GM12891 (cell line): ENCODE data around the gene SPOP.

ENCODE experiments used
- DNase-seq: peaks from one replicate; pipeline ENCODE4 v3.0.0; 2011; ENCODE audit warnings: low spot score; ENCODE audit not compliant: insufficient read length
- FAIRE-seq: peaks from 2 replicates; lab custom pipeline; 2011; peaks lifted over from hg19 to GRCh38; lab: Jason Lieb, UNC
- PAX5 ChIP-seq: IDR thresholded peaks from 2 replicates; pipeline ENCODE4 v1.6.1; 2011; ENCODE audit warnings: low read length, moderate library complexity, mild to moderate bottlenecking; ENCODE audit not compliant: insufficient read depth, severe bottlenecking
- POLR2A ChIP-seq: IDR thresholded peaks from 2 replicates; pipeline ENCODE4 v1.6.1; 2011; ENCODE audit warnings: low read depth, low read length, control low read depth
- POLR2AphosphoS5 ChIP-seq: IDR thresholded peaks from 2 replicates; pipeline ENCODE4 v1.6.1; 2011; ENCODE audit warnings: low read depth, low read length, control low read depth
- POU2F2 ChIP-seq: IDR thresholded peaks from 2 replicates; pipeline ENCODE4 v1.6.1; 2011; ENCODE audit warnings: low read depth, mild to moderate bottlenecking, control low read depth, low read length, moderate library complexity
- SPI1 ChIP-seq: IDR thresholded peaks from 2 replicates; pipeline ENCODE4 v1.6.1; 2011; ENCODE audit warnings: low read depth, low read length, control low read depth
- TAF1 ChIP-seq: IDR thresholded peaks from 2 replicates; pipeline ENCODE4 v1.6.1; 2011; ENCODE audit warnings: low read depth, low read length, control low read depth

Gene SPOP

DNA sequence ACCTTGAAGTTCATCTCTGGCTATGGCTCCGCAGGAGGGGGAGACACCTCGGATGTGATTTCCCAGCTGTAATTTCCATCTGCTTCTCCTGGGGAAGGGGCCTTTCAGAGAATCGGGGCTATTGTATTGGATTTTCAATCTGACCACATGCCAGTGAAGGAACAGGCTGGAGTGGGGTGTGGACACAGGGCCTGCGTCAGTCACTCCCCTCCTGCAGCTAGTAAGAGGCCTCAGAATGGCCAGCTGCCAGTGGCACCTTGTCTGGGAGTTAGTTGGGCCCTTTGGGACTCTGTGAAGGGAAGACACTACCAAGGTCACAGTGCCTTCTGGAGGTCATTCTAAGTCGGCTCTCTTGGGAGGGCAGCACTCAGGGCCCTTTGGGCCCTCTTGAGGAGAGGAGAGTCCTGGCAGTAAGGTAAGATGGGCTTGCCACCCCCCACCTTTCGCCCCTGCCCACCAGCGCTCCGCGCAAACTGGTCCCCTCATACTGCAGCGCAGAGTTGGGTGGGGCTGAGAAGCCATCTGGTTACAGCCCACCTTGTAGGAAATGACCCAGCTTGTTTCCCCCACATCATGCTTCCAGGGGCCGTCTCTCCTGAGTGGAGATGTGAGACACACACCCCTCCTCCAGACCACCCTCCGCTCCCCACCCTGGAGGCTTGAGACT, 96.8 kb downstream of the SPOP start:
- FAIRE-seq (no peak), DNase-seq (no peak)
- no peak for TF ChIP-seq TAF1
- TF ChIP-seq POLR2A, result no peak
- no peak for TF ChIP-seq SPI1
- no peak for TF ChIP-seq POLR2AphosphoS5
- TF ChIP-seq POU2F2, result no peak
- TF ChIP-seq PAX5, result no peak

DNA sequence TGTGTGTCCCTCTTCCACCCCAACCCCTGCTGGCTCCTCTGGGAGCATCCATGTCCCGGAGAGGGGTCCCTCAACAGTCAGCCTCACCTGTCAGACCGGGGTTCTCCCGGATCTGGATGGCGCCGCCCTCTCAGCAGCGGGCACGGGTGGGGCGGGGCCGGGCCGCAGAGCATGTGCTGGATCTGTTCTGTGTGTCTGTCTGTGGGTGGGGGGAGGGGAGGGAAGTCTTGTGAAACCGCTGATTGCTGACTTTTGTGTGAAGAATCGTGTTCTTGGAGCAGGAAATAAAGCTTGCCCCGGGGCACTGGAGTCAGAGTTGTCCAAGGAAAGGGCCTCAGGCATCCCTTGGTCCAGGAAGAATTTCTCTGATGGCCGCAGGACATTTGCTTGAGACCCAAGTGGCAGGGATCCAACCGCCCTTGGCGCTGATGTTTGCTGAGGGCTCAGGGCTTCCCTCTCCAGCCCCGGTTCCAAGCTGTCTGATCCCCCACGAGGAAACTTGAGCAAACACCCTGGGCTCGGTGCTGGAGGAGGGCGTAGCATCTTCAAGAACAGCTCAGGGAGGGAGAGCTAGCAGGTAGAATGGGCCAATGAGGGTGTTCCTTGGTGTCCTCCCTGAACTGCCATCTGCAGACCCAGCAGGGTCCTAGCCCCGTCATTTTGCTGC, 97.7 kb downstream of the SPOP start:
- FAIRE-seq (no peak), DNase-seq (no peak)
- TF ChIP-seq SPI1 (no peak), POU2F2 (no peak), POLR2AphosphoS5 (no peak), POLR2A (no peak), PAX5 (no peak), TAF1 (no peak)

DNA sequence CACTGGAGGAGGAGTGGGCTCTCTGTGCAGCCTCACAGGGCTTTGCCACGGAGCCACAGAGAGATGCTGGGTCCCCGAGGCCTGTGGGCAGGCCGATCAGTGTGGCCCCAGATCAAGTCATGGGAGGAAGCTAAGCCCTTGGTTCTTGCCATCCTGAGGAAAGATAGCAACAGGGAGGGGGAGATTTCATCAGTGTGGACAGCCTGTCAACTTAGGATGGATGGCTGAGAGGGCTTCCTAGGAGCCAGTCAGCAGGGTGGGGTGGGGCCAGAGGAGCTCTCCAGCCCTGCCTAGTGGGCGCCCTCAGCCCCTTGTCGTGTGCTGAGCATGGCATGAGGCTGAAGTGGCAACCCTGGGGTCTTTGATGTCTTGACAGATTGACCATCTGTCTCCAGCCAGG, 98.4 kb downstream of the SPOP start:
- DNase-seq (no peak), FAIRE-seq (no peak)
- TF ChIP-seq POLR2A (no peak), SPI1 (no peak), POU2F2 (no peak), PAX5 (no peak), TAF1 (no peak)

DNA sequence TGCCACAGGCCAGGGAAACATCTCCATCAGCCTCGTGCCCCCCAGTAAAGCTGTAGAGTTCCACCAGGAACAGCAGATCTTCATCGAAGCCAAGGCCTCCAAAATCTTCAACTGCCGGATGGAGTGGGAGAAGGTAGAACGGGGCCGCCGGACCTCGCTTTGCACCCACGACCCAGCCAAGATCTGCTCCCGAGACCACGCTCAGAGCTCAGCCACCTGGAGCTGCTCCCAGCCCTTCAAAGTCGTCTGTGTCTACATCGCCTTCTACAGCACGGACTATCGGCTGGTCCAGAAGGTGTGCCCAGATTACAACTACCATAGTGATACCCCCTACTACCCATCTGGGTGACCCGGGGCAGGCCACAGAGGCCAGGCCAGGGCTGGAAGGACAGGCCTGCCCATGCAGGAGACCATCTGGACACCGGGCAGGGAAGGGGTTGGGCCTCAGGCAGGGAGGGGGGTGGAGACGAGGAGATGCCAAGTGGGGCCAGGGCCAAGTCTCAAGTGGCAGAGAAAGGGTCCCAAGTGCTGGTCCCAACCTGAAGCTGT, 98.9 kb downstream of the SPOP start:
- DNase-seq, result no peak
- no peak for TF ChIP-seq SPI1
- TF ChIP-seq TAF1, result no peak
- no peak for TF ChIP-seq POU2F2
- no peak for TF ChIP-seq POLR2A
- TF ChIP-seq POLR2AphosphoS5, result no peak
- TF ChIP-seq PAX5, result no peak
- no peak for FAIRE-seq

DNA sequence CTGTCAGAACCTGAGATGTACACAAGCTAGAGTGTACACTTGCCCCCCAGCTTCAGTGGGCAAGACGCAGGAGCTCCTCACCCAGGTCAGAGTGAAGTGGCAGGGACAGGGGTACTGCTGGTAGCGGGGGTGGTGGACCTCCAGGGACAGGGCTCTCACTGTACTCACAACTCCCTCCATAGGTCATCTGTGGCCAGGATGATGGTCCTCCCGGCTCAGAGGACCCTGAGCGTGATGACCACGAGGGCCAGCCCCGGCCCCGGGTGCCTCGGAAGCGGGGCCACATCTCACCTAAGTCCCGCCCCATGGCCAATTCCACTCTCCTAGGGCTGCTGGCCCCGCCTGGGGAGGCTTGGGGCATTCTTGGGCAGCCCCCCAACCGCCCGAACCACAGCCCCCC, 99.5 kb downstream of the SPOP start:
- DNase-seq (no peak), FAIRE-seq (no peak)
- TF ChIP-seq TAF1 (no peak), POU2F2 (no peak), PAX5 (no peak), SPI1 (no peak), POLR2AphosphoS5 (no peak), POLR2A (no peak)

DNA sequence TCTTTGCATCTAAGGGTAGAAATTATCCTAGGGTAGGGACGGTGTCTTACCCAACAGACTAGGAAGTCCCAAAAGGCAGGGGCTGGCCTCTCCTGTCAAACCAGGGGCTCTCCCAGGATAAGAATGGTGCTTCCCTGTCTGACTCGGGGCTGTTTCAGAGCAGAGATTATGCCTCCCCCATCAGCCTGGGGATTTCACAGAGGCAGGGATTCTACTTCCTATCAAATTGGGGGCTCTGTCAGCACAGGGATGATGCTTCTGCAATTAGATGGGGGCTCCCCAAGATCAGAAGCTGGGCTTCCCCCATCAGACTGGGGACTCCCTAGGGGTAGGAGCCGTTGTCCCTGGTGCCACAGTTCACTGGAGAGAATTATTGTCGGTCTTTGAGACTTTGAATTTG, 99.9 kb downstream of the SPOP start:
- TF ChIP-seq POU2F2, result no peak
- no peak for TF ChIP-seq POLR2AphosphoS5
- no peak for TF ChIP-seq TAF1
- no peak for TF ChIP-seq SPI1
- TF ChIP-seq POLR2A, result no peak
- TF ChIP-seq PAX5, result no peak
- DNase-seq (no peak), FAIRE-seq (no peak)

DNA sequence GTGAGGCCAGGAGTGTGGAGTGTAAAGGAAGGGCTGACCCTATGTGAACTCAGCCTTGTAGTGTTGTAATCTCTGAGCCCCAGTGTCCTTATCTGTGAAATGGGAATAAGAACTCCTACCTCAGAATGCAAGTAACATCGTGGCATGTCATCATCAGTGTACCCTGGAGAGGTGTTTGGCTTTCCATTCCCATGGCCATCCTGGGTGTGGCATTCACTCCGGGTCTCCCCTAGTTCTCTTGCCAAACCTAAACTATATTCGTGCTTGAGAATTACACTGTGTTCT, 100.3 kb downstream of the SPOP start:
- FAIRE-seq (no peak), DNase-seq (no peak)
- TF ChIP-seq POLR2AphosphoS5, result no peak
- TF ChIP-seq POU2F2, result no peak
- TF ChIP-seq PAX5, result no peak
- no peak for TF ChIP-seq TAF1
- no peak for TF ChIP-seq POLR2A
- no peak for TF ChIP-seq SPI1

DNA sequence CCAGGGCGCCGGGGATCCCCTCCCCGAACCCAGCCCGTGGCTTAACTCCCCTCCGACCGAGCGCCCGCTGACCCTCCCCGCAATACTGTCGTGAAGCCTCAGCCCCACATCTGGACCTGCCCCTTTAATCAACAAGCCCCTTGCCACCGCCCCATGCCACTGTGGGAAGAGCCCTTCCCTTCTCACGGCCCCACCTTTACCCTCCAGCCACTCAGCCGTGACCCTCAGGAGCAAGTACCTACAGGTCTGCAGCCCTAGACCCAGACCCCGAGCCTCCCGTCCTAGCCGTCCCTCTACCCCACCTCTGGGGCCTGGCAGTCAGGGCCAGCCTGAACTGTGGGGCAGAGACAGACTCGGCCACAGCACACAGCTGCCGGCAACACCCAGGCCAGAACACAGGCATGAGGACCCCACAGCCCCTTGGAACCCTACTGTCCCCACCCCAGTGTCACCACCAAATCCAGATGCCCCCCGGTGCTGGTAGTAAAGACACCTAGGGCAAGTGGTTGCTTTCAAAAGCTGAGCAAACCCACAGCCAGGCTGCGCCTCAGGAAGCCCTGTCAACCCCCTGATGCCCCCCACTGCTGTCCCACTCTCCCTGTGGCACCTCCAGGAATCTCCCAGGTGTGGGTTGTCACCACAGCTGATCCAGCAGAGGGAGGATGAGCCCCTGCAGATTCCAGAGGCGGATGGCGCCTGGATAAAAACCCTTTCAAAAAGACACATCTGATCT, 100.8 kb downstream of the SPOP start:
- DNase-seq, result no peak
- TF ChIP-seq POU2F2 (no peak), POLR2AphosphoS5 (no peak), PAX5 (no peak), TAF1 (no peak), SPI1 (no peak), POLR2A (no peak)
- FAIRE-seq, result no peak

DNA sequence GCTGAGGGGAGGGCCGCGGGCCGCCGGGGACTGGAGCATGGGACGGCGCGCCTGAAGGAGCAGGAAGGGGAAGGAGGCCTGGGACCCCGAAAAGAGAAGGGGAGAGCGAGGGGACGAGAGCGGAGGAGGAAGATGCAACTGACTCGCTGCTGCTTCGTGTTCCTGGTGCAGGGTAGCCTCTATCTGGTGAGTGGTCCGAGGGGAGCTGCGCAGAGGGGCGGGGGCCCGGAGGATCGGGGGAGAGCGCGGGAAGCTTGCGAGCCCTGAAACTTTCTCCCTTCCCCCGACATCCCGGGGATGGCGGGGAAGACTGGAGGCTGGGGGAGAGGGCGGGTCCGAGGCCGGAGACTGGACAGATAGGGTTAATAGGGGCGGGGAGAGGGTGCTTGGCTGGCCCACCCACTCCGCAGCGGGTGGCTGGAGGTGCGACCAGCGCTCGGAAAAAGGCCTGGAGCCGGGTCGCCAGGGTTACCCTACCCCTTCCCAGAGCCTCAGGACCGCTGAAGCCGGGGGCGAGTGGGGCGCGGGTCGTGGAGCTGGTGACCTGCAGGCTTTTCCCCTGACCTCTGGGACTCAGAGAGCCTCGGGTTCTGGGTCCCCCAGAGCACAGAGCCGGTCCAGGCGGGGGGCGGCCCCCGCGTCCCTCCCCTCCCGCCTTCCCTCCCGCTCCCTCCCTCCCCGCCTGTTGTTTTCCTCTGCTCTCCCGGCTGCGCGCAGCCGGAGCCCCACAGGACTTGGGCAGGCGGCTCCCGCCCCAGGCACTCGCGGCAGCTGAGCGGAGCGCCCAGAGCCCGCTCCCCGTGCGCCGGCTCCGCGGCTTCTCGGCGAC, 101.6 kb downstream of the SPOP start:
- TF ChIP-seq POLR2A (no peak), SPI1 (no peak), POU2F2 (no peak), TAF1 (no peak), PAX5 (no peak), POLR2AphosphoS5 (no peak)
- FAIRE-seq (no peak), DNase-seq (no peak)
